BLaER1 (cell line): Measurements from ENCODE around the gene ADSS1.

Experiments
- H3K27ac ChIP-seq: shearing (Covaris generic); formaldehyde crosslinking; 2 replicates; pipeline ENCODE4 v1.8.1; 2022
- H3K27me3 ChIP-seq: shearing (Covaris generic); formaldehyde crosslinking; 2 replicates; pipeline ENCODE4 v1.8.1; 2022
- H3K36me3 ChIP-seq: shearing (Covaris generic); formaldehyde crosslinking; 2 replicates; pipeline ENCODE4 v1.8.1; 2022
- H3K4me1 ChIP-seq: shearing (Covaris generic); formaldehyde crosslinking; 2 replicates; pipeline ENCODE4 v1.8.1; 2022
- H3K4me2 ChIP-seq: shearing (Covaris generic); formaldehyde crosslinking; 2 replicates; pipeline ENCODE4 v1.8.1; 2022
- H3K4me3 ChIP-seq: shearing (Covaris generic); formaldehyde crosslinking; 2 replicates; pipeline ENCODE4 v1.8.1; 2022
- H3K9ac ChIP-seq: shearing (Covaris generic); formaldehyde crosslinking; 2 replicates; pipeline ENCODE4 v1.8.1; 2022
- H3K9me3 ChIP-seq: shearing (Covaris generic); formaldehyde crosslinking; 2 replicates; pipeline ENCODE4 v1.8.1; 2022
- H4K20me1 ChIP-seq: shearing (Covaris generic); formaldehyde crosslinking; 2 replicates; pipeline ENCODE4 v1.8.1; 2022
- Cebpa-rat ChIP-seq: shearing (Covaris generic); IDR thresholded peaks from 2 replicates; pipeline ENCODE4 v1.8.1; 2022

Gene ADSS1

GRCh38 chr14:104692939-104693315 is 31.1 kb upstream of the ADSS1 start:
- Histone ChIP-seq H4K20me1 (peaks cover 83% of the 10 kb centered on the region), H3K36me3 (peaks cover 56% of the 10 kb centered on the region), H3K27ac (peak overlapping the region; percentile 97), H3K4me2 (peak overlapping the region; percentile 100), H3K4me1 (peaks cover 91% of the 10 kb centered on the region), H3K9me3 (no peaks in the 10 kb centered on the region), H3K4me3 (no peak overlapping the region), H3K27me3 (no peaks in the 10 kb centered on the region), H3K9ac (peak overlapping the region; percentile 97)
- TF ChIP-seq Cebpa-rat = no peak

- peaks cover 91% of the 10 kb centered on the region for H3K4me1 ChIP-seq
- peak overlapping the region; percentile 97 for H3K9ac ChIP-seq
- peak overlapping the region; percentile 100 for H3K4me2 ChIP-seq
- peaks cover 91% of the 10 kb centered on the region for H4K20me1 ChIP-seq
- 0 out of 2 replicates have a peak overlapping the region, but pooled peaks have one; percentile 39 for H3K4me3 ChIP-seq
- H3K27ac ChIP-seq = peak overlapping the region; percentile 97
- H3K36me3 ChIP-seq = peaks cover 65% of the 10 kb centered on the region
- H3K9me3 ChIP-seq = no peaks in the 10 kb centered on the region
- no peaks in the 10 kb centered on the region for H3K27me3 ChIP-seq
- TF ChIP-seq Cebpa-rat = no peak
Measured at GRCh38 chr14:104693482-104694431, 30.3 kb upstream of the ADSS1 start.

- H4K20me1 ChIP-seq = peaks cover 99% of the 10 kb centered on the region
- H3K4me3 ChIP-seq = peak overlapping the region; percentile 39; the same call in 1 of the 2 replicates
- peak overlapping the region; percentile 97 for H3K9ac ChIP-seq
- H3K27me3 ChIP-seq = no peaks in the 10 kb centered on the region
- H3K9me3 ChIP-seq = no peaks in the 10 kb centered on the region
- no peak for TF ChIP-seq Cebpa-rat
- H3K36me3 ChIP-seq = peaks cover 72% of the 10 kb centered on the region
- peaks cover 93% of the 10 kb centered on the region for H3K4me1 ChIP-seq
- peak overlapping the region; percentile 97 for H3K27ac ChIP-seq
- H3K4me2 ChIP-seq = peak overlapping the region; percentile 100
Measured at GRCh38 chr14:104694475-104694950, 29.5 kb upstream of the ADSS1 start.

- Histone ChIP-seq H3K4me3 (peak overlapping the region; percentile 39; the same call in 1 of the 2 replicates), H3K36me3 (peaks cover 78% of the 10 kb centered on the region), H3K9ac (peak overlapping the region; percentile 97)
Measured at GRCh38 chr14:104694991-104695659, 28.9 kb upstream of the ADSS1 start.

GRCh38 chr14:104695660-104696000 is 28.4 kb upstream of the ADSS1 start:
- Histone ChIP-seq H3K36me3 (peaks cover 83% of the 10 kb centered on the region), H4K20me1 (peaks cover 100% of the 10 kb centered on the region)

More at GRCh38 chr14:104694991-104695659, 28.9 kb upstream of the ADSS1 start:
- TF ChIP-seq Cebpa-rat = no peak
- H3K9me3 ChIP-seq = no peaks in the 10 kb centered on the region
- peak overlapping the region; percentile 97 for H3K27ac ChIP-seq
- H3K4me2 ChIP-seq = peak overlapping the region; percentile 100
- peaks cover 100% of the 10 kb centered on the region for H4K20me1 ChIP-seq
- H3K27me3 ChIP-seq = no peaks in the 10 kb centered on the region
- H3K4me1 ChIP-seq = peaks cover 99% of the 10 kb centered on the region

GRCh38 chr14:104696671-104697316 is 27.2 kb upstream of the ADSS1 start:
- peaks cover 100% of the 10 kb centered on the region for H3K4me1 ChIP-seq
- H3K9ac ChIP-seq = peak overlapping the region; percentile 97

More at GRCh38 chr14:104695660-104696000, 28.4 kb upstream of the ADSS1 start:
- H3K9me3 ChIP-seq = no peaks in the 10 kb centered on the region
- H3K27me3 ChIP-seq = no peaks in the 10 kb centered on the region
- peaks cover 100% of the 10 kb centered on the region for H3K4me1 ChIP-seq
- H3K4me3 ChIP-seq = no peak overlapping the region; the same call in 1 of the 2 replicates
- H3K4me2 ChIP-seq = peak overlapping the region; percentile 100
- peak overlapping the region; percentile 97 for H3K27ac ChIP-seq
- TF ChIP-seq Cebpa-rat = no peak
- H3K9ac ChIP-seq = peak overlapping the region; percentile 97

GRCh38 chr14:104697317-104697703 is 26.7 kb upstream of the ADSS1 start:
- Histone ChIP-seq H3K4me3 (no peak overlapping the region), H3K9me3 (no peaks in the 10 kb centered on the region), H4K20me1 (peaks cover 100% of the 10 kb centered on the region), H3K36me3 (peaks cover 90% of the 10 kb centered on the region), H3K4me1 (peaks cover 98% of the 10 kb centered on the region), H3K27ac (peak overlapping the region; percentile 97), H3K27me3 (no peaks in the 10 kb centered on the region), H3K4me2 (peak overlapping the region; percentile 14; the same call in 1 of the 2 replicates), H3K9ac (peak overlapping the region; percentile 55)
- no peak for TF ChIP-seq Cebpa-rat

More at GRCh38 chr14:104696671-104697316, 27.2 kb upstream of the ADSS1 start:
- no peak for TF ChIP-seq Cebpa-rat
- Histone ChIP-seq H3K27me3 (no peaks in the 10 kb centered on the region), H3K9me3 (no peaks in the 10 kb centered on the region), H3K36me3 (peaks cover 90% of the 10 kb centered on the region), H4K20me1 (peaks cover 100% of the 10 kb centered on the region), H3K27ac (peak overlapping the region; percentile 97), H3K4me2 (peak overlapping the region; percentile 100; the same call in 1 of the 2 replicates), H3K4me3 (no peak overlapping the region)

- H3K9me3 ChIP-seq = no peaks in the 10 kb centered on the region
- peak overlapping the region; percentile 14; the same call in 1 of the 2 replicates for H3K4me2 ChIP-seq
- peak overlapping the region; percentile 55; the same call in 1 of the 2 replicates for H3K9ac ChIP-seq
- no peaks in the 10 kb centered on the region for H3K27me3 ChIP-seq
- H3K36me3 ChIP-seq = peaks cover 90% of the 10 kb centered on the region
- H3K27ac ChIP-seq = peak overlapping the region; percentile 97
- peaks cover 100% of the 10 kb centered on the region for H4K20me1 ChIP-seq
- H3K4me1 ChIP-seq = peaks cover 90% of the 10 kb centered on the region
- no peak overlapping the region for H3K4me3 ChIP-seq
- no peak for TF ChIP-seq Cebpa-rat
Measured at GRCh38 chr14:104697892-104698583, 26.0 kb upstream of the ADSS1 start.
